Esophagus muscularis mucosa (tissue), 4 donors: Measurements from ENCODE around the gene GSTT2. TPM values are rescaled to one million over a fixed set of nuclear protein-coding genes. Genes with fewer than 3 reads are reported as not detected.

ENCODE experiments used
- DNase-seq: peaks from one replicate; pipeline ENCODE4 v3.0.0-alpha.2; 2017; ENCODE audit errors: extremely low spot score
- H3K27ac ChIP-seq, 4 donors: fragments of 200-600 bp; sonication (generic); replicated peaks in 1 of 4; 1 replicate in 3 of 4; 2 replicates in 1 of 4; pipeline ENCODE4 v1.5.1; 2016 to 2019; ENCODE audit warnings: mild to moderate bottlenecking in 1 of 4
- H3K27me3 ChIP-seq, 4 donors: fragments of 200-600 bp; sonication (generic); one replicate each; pipeline versions ENCODE4 v1.5.1 to v1.6.0; 2016 to 2019
- H3K36me3 ChIP-seq, 4 donors: fragments of 200-600 bp; sonication (generic); one replicate each; pipeline ENCODE4 v1.5.1; 2016 to 2019
- H3K4me1 ChIP-seq, 4 donors: fragments of 200-600 bp; sonication (generic); one replicate each; pipeline ENCODE4 v1.5.1; 2016 to 2019
- H3K4me3 ChIP-seq, 4 donors: fragments of 200-600 bp; sonication (generic); 1 replicate in 2 of 4; 2 replicates in 2 of 4; pipeline ENCODE4 v1.5.1; 2016 to 2019; ENCODE audit warnings: mild to moderate bottlenecking in 4 of 4, moderate library complexity in 1 of 4
- H3K9me3 ChIP-seq, 4 donors: fragments of 200-600 bp; sonication (generic); 1 replicate in 3 of 4; 2 replicates in 1 of 4; pipeline ENCODE4 v1.5.1; 2016 to 2019
- CTCF ChIP-seq, 3 experiments: fragments of 200-600 bp in 2 of 3; fragments of 450-650 bp in 1 of 3; sonication (generic) in 2 of 3; IDR thresholded peaks; one replicate each; pipeline ENCODE4 v1.5.1; 2017 to 2019; ENCODE audit warnings: antibody characterized with exemption in 3 of 3, mild to moderate bottlenecking in 2 of 3, moderate library complexity in 1 of 3
- EP300 ChIP-seq: sonication (generic); formaldehyde crosslinking; IDR thresholded peaks from one replicate; pipeline ENCODE4 v1.6.1; 2017; ENCODE audit warnings: antibody characterized with exemption
- POLR2A ChIP-seq: fragments of 450-650 bp; IDR thresholded peaks from one replicate; pipeline ENCODE4 v1.6.1; 2017; ENCODE audit warnings: antibody characterized with exemption, moderate library complexity, mild to moderate bottlenecking, low read depth
- POLR2AphosphoS5 ChIP-seq, 2 donors: sonication (generic); formaldehyde crosslinking; IDR thresholded peaks; one replicate each; pipeline ENCODE4 v1.6.1; 2017; ENCODE audit warnings: antibody characterized with exemption in 2 of 2
- WGBS: methylation state at CpG from one replicate; pipeline ENCODE4 v1.1.5; 2018; 5-methylcytosine and 5-hydroxymethylcytosine counted together
- intact Hi-C: fragments of 100-400 bp; cut with DNase I; formaldehyde crosslinking; loops from one replicate; pipeline ENCODE4 v1.15.1; 2023
- total RNA-seq, 4 donors: library from RNA; depleted of rRNA; stranded (reverse); fragments of >200 nt; gene quantifications; one replicate each; pipeline versions ENCODE4 v1.1.0 to v1.2.1, GENCODE V29; 2016

GSTT2 gene
- total RNA-seq, 4 donors from 2014 or later = 1.1 to 1.5 TPM; not detected in 2

GRCh38 chr22:24023204-24023789 lies 43.4 kb downstream of the GSTT2 start:
- Histone ChIP-seq H3K4me1 (no peaks in the 10 kb centered on the region), H3K4me3 (no peak overlapping the region), H3K36me3 (peaks cover 0 to 12% (median 4%) of the 10 kb centered on the region in 4 donors), H3K27ac (no peak overlapping the region), H3K9me3 (peaks cover 0 to 5% (median 0%) of the 10 kb centered on the region in 4 donors), H3K27me3 (no peaks in the 10 kb centered on the region)
- intact Hi-C loops = no loop called here
- TF ChIP-seq EP300 (no peak), POLR2A (no peak), CTCF (IDR thresholded peaks at IDR 0.05) (no peak), POLR2AphosphoS5 (IDR thresholded peaks at IDR 0.05) (no peak)
- DNase-seq = no peak

GRCh38 chr22:24024354-24024753 lies 44.4 kb downstream of the GSTT2 start:
- TF ChIP-seq EP300 (no peak), POLR2AphosphoS5 (IDR thresholded peaks at IDR 0.05) (no peak), POLR2A (no peak), CTCF (IDR thresholded peaks at IDR 0.05) (no peak)
- Histone ChIP-seq H3K27ac (no peak overlapping the region), H3K36me3 (peaks cover 0 to 12% (median 4%) of the 10 kb centered on the region in 4 donors), H3K4me3 (no peak overlapping the region), H3K27me3 (no peaks in the 10 kb centered on the region), H3K4me1 (no peaks in the 10 kb centered on the region), H3K9me3 (peaks cover 0 to 5% (median 0%) of the 10 kb centered on the region in 4 donors)
- 95% methylated on average over 3 of the region's 3 CpGs for WGBS
- intact Hi-C loops = no loop called here
- DNase-seq = no peak

- H3K36me3 ChIP-seq = peaks cover 0 to 12% (median 4%) of the 10 kb centered on the region in 4 donors
- H3K4me1 ChIP-seq = peaks cover 0 to 8% (median 2%) of the 10 kb centered on the region in 4 donors
- H3K4me3 ChIP-seq = no peak overlapping the region
- no peak for DNase-seq
- intact Hi-C loops = no loop called here
- WGBS = 78% methylated on average over 6 of the region's 6 CpGs
- H3K9me3 ChIP-seq = peaks cover 0 to 5% (median 0%) of the 10 kb centered on the region in 4 donors
- H3K27ac ChIP-seq = no peak overlapping the region
- H3K27me3 ChIP-seq = no peaks in the 10 kb centered on the region
- no peak for TF ChIP-seq CTCF (IDR thresholded peaks at IDR 0.05)
- TF ChIP-seq EP300 = no peak
- no peak for TF ChIP-seq POLR2A
- no peak for TF ChIP-seq POLR2AphosphoS5 (IDR thresholded peaks at IDR 0.05)
These were observed 45.5 kb downstream of the GSTT2 start for GRCh38 chr22:24025475-24025874.

- no peak for TF ChIP-seq POLR2A
- TF ChIP-seq POLR2AphosphoS5 (IDR thresholded peaks at IDR 0.05) = no peak
- no peak for TF ChIP-seq EP300
- TF ChIP-seq CTCF (IDR thresholded peaks at IDR 0.05) = no peak
- H3K9me3 ChIP-seq = peaks cover 0 to 5% (median 0%) of the 10 kb centered on the region in 4 donors
- H3K27me3 ChIP-seq = no peaks in the 10 kb centered on the region
- no peak overlapping the region for H3K27ac ChIP-seq
- H3K4me3 ChIP-seq = no peak overlapping the region
- no peak for DNase-seq
- WGBS = 84% methylated on average over 2 of the region's 2 CpGs
- H3K4me1 ChIP-seq = peaks cover 0 to 13% (median 4%) of the 10 kb centered on the region in 4 donors
- H3K36me3 ChIP-seq = peaks cover 0 to 12% (median 4%) of the 10 kb centered on the region in 4 donors
- intact Hi-C loops = no loop called here
These were observed 46.1 kb downstream of the GSTT2 start for GRCh38 chr22:24026056-24026455.

- intact Hi-C loops = no loop called here
- H3K4me3 ChIP-seq = no peak overlapping the region
These were observed 46.8 kb downstream of the GSTT2 start for GRCh38 chr22:24026733-24027132.

More at GRCh38 chr22:24026733-24027132, 46.8 kb downstream of the GSTT2 start:
- H3K27me3 ChIP-seq = no peaks in the 10 kb centered on the region
- peaks cover 0 to 5% (median 0%) of the 10 kb centered on the region in 4 donors for H3K9me3 ChIP-seq
- WGBS = 90% methylated on average over 3 of the region's 3 CpGs
- H3K27ac ChIP-seq = no peak overlapping the region
- no peak for TF ChIP-seq POLR2A
- H3K36me3 ChIP-seq = peaks cover 0 to 12% (median 4%) of the 10 kb centered on the region in 4 donors
- peaks cover 0 to 15% (median 4%) of the 10 kb centered on the region in 4 donors for H3K4me1 ChIP-seq
- no peak for DNase-seq
